HEK293 (cell line): ENCODE data around the gene SLC25A45.

Source experiments
- CTCF ChIA-PET: fragments of 350-600 bp; formaldehyde crosslinking; extraction: SDS; loops from one replicate; lab custom pipeline; 2021; ENCODE audit warnings: antibody characterized with exemption; lab: Yijun Ruan, JAX
- POLR2A ChIA-PET: fragments of 300-600 bp; formaldehyde crosslinking; extraction: SDS; loops from one replicate; lab custom pipeline; 2020; ENCODE audit warnings: antibody characterized with exemption, inconsistent platforms; lab: Yijun Ruan, JAX
- H3K27ac ChIP-seq: fragments of 200-500 bp; sonication (Bioruptor generic); 2 replicates; pipeline ENCODE4 v1.5.1; 2014; ENCODE audit warnings: low read depth, low read length, control low read depth, inconsistent platforms; ENCODE audit errors: extremely low read depth
- H3K36me3 ChIP-seq, 2 experiments: fragments of 200-500 bp in 1 of 2; sonication (Bioruptor generic) in 1 of 2; 1 replicate in 1 of 2; 2 replicates in 1 of 2; pipeline ENCODE4 v1.5.1; 2014 to 2017; ENCODE audit warnings: inconsistent platforms in 2 of 2, low read length in 2 of 2; ENCODE audit not compliant: control insufficient read depth in 2 of 2, insufficient read depth in 1 of 2
- H3K4me1 ChIP-seq: fragments of 200-500 bp; sonication (Bioruptor generic); 2 replicates; pipeline ENCODE4 v1.5.1; 2014; ENCODE audit warnings: mild to moderate bottlenecking, low read length, inconsistent platforms; ENCODE audit not compliant: control insufficient read depth, insufficient read depth
- H3K4me3 ChIP-seq: 2 replicates; pipeline ENCODE4 v1.5.1; 2011; ENCODE audit warnings: low read depth, mild to moderate bottlenecking, control low read depth, low read length, moderate library complexity
- H3K9me3 ChIP-seq: fragments of 200-500 bp; sonication (Bioruptor generic); 2 replicates; pipeline ENCODE4 v1.5.1; 2014; ENCODE audit warnings: low read depth, low read length, inconsistent platforms; ENCODE audit not compliant: control insufficient read depth, insufficient read depth
- BCL11B ChIP-seq: fragments of 450-650 bp; formaldehyde crosslinking; IDR thresholded peaks from 2 replicates; pipeline ENCODE4 v1.5.1; 2016; ENCODE audit warnings: low read depth, missing biosample characterization, missing genetic modification characterization
- GLIS2 ChIP-seq: fragments of 450-650 bp; formaldehyde crosslinking; IDR thresholded peaks from 2 replicates; pipeline ENCODE4 v1.5.1; 2016; ENCODE audit warnings: missing biosample characterization, missing genetic modification characterization
- KLF1 ChIP-seq: fragments of 450-650 bp; formaldehyde crosslinking; IDR thresholded peaks from 2 replicates; pipeline ENCODE4 v1.5.1; 2016; ENCODE audit warnings: missing biosample characterization, missing genetic modification characterization
- RBAK ChIP-seq: fragments of 450-650 bp; formaldehyde crosslinking; IDR thresholded peaks from 2 replicates; pipeline ENCODE4 v1.5.1; 2016; ENCODE audit warnings: missing biosample characterization, missing genetic modification characterization
- SCRT2 ChIP-seq: fragments of 450-650 bp; formaldehyde crosslinking; IDR thresholded peaks from 2 replicates; pipeline ENCODE4 v1.5.1; 2016; ENCODE audit warnings: missing biosample characterization, missing genetic modification characterization
- ZBTB8A ChIP-seq: fragments of 450-650 bp; formaldehyde crosslinking; IDR thresholded peaks from 2 replicates; pipeline ENCODE4 v1.5.1; 2016; ENCODE audit warnings: missing biosample characterization, missing genetic modification characterization
- ZNF10 ChIP-seq: fragments of 450-650 bp; formaldehyde crosslinking; IDR thresholded peaks from 2 replicates; pipeline ENCODE4 v1.5.1; 2017; ENCODE audit warnings: missing biosample characterization, missing genetic modification characterization
- ZNF138 ChIP-seq: fragments of 450-650 bp; formaldehyde crosslinking; IDR thresholded peaks from 2 replicates; pipeline ENCODE4 v1.5.1; 2016; ENCODE audit warnings: missing biosample characterization, missing genetic modification characterization, borderline replicate concordance
- ZNF169 ChIP-seq: fragments of 450-650 bp; formaldehyde crosslinking; IDR thresholded peaks from 2 replicates; pipeline ENCODE4 v1.5.1; 2016; ENCODE audit warnings: missing biosample characterization, missing genetic modification characterization
- ZNF202 ChIP-seq: fragments of 450-650 bp; formaldehyde crosslinking; IDR thresholded peaks from 2 replicates; pipeline ENCODE4 v1.5.1; 2016; ENCODE audit warnings: missing biosample characterization, missing genetic modification characterization, borderline replicate concordance
- ZNF266 ChIP-seq: fragments of 450-650 bp; formaldehyde crosslinking; IDR thresholded peaks from 2 replicates; pipeline ENCODE4 v1.5.1; 2016; ENCODE audit warnings: missing biosample characterization, missing genetic modification characterization, low read depth
- ZNF274 ChIP-seq, 2 experiments: fragments of 200-500 bp in 1 of 2; fragments of 450-650 bp in 1 of 2; sonication (Bioruptor generic) in 1 of 2; formaldehyde crosslinking in 1 of 2; IDR thresholded peaks; 2 replicates each; pipeline versions ENCODE4 v1.5.1 to v1.6.1; 2014 to 2016; ENCODE audit warnings: borderline replicate concordance in 1 of 2, inconsistent platforms in 1 of 2, low read length in 1 of 2, missing biosample characterization in 1 of 2, missing genetic modification characterization in 1 of 2
- ZNF341 ChIP-seq: fragments of 450-650 bp; formaldehyde crosslinking; IDR thresholded peaks from 2 replicates; pipeline ENCODE4; 2016; ENCODE audit warnings: low read depth, missing biosample characterization, missing genetic modification characterization
- ZNF514 ChIP-seq: fragments of 450-650 bp; formaldehyde crosslinking; IDR thresholded peaks from 2 replicates; pipeline ENCODE4 v1.5.1; 2016; ENCODE audit warnings: missing biosample characterization, missing genetic modification characterization
- ZNF561 ChIP-seq: fragments of 450-650 bp; IDR thresholded peaks from 2 replicates; pipeline ENCODE4 v1.5.1; 2018; ENCODE audit warnings: missing biosample characterization, missing genetic modification characterization, borderline replicate concordance
- ZNF585B ChIP-seq: fragments of 450-650 bp; formaldehyde crosslinking; IDR thresholded peaks from 2 replicates; pipeline ENCODE4 v1.5.1; 2016; ENCODE audit warnings: missing biosample characterization, missing genetic modification characterization
- ZNF600 ChIP-seq: fragments of 450-650 bp; formaldehyde crosslinking; IDR thresholded peaks from 2 replicates; pipeline ENCODE4 v1.5.1; 2016; ENCODE audit warnings: missing biosample characterization, missing genetic modification characterization
- TF ChIP-seq, protein P1 (sequence below): fragments of 450-650 bp; formaldehyde crosslinking; IDR thresholded peaks from 2 replicates; pipeline ENCODE4 v1.5.1; 2016; ENCODE audit warnings: missing biosample characterization, missing genetic modification characterization
- TF ChIP-seq, protein P2 (sequence below): fragments of 450-650 bp; formaldehyde crosslinking; IDR thresholded peaks from 2 replicates; pipeline ENCODE4 v1.5.1; 2016; ENCODE audit warnings: missing biosample characterization, missing genetic modification characterization
- TF ChIP-seq, protein P3 (sequence below): fragments of 450-650 bp; formaldehyde crosslinking; IDR thresholded peaks from 2 replicates; pipeline ENCODE4 v1.5.1; 2017; ENCODE audit warnings: missing biosample characterization, missing genetic modification characterization
- TF ChIP-seq, protein P4 (sequence below): fragments of 450-650 bp; formaldehyde crosslinking; IDR thresholded peaks from 2 replicates; pipeline ENCODE4 v1.5.1; 2016; ENCODE audit warnings: missing biosample characterization, missing genetic modification characterization, borderline replicate concordance

The SLC25A45 gene

DNA sequence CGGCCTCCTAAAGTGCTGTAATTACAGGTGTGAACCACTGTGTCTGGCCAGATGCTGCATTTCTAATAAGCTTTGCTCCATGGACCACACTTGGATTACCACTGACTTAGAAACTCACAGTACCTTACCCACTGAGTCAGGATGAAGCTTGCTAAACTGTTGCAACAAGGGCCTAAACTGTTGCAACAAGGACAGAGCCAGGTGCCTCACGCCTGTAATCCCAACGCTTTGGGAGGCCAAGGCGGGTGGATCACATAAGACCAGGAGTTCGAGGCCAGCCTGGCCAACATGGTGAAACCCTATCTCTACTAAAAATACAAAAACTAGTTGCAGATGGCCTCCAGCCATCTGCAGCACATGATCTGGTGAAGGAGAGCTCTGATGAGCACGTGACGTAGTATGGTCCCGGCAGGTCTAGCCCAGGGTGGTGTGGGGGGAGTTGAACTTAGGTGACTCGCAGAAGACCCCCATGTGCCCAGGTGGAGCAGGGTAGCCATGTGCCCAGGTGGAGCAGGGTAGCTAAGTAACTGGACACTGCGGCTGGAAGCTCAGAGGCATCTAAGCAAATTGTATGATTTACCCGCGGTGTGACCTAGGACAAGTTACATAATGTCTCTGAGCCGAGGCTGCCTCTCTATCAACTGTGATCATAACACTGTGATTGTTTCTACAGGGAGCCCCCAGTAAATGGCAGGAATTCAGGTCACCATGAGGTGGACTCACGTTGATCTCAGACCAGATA, 8.4 kb downstream of the SLC25A45 start:
- Histone ChIP-seq H3K4me3 (no peak overlapping the region), H3K9me3 (no peaks in the 10 kb centered on the region), H3K36me3 (no peaks in the 10 kb centered on the region), H3K27ac (no peak overlapping the region), H3K4me1 (no peaks in the 10 kb centered on the region)
- TF ChIP-seq, protein P1, sequence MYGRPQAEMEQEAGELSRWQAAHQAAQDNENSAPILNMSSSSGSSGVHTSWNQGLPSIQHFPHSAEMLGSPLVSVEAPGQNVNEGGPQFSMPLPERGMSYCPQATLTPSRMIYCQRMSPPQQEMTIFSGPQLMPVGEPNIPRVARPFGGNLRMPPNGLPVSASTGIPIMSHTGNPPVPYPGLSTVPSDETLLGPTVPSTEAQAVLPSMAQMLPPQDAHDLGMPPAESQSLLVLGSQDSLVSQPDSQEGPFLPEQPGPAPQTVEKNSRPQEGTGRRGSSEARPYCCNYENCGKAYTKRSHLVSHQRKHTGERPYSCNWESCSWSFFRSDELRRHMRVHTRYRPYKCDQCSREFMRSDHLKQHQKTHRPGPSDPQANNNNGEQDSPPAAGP (tag by site-specific recombination), result no peak
- no peak for TF ChIP-seq ZNF600 (tag by site-specific recombination)
- TF ChIP-seq, protein P2, sequence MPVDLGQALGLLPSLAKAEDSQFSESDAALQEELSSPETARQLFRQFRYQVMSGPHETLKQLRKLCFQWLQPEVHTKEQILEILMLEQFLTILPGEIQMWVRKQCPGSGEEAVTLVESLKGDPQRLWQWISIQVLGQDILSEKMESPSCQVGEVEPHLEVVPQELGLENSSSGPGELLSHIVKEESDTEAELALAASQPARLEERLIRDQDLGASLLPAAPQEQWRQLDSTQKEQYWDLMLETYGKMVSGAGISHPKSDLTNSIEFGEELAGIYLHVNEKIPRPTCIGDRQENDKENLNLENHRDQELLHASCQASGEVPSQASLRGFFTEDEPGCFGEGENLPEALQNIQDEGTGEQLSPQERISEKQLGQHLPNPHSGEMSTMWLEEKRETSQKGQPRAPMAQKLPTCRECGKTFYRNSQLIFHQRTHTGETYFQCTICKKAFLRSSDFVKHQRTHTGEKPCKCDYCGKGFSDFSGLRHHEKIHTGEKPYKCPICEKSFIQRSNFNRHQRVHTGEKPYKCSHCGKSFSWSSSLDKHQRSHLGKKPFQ (tag by site-specific recombination), result 0 out of 2 replicates have a peak, but pooled peaks have one; percentile 20
- TF ChIP-seq SCRT2, result peak; percentile 60
- no peak for TF ChIP-seq ZNF341 (tag by site-specific recombination)
- TF ChIP-seq ZNF169, result no peak
- TF ChIP-seq ZNF10 (tag by site-specific recombination), result peak; percentile 76
- TF ChIP-seq ZNF274 (IDR thresholded peaks at IDR 0.05; ENCODE audit: low read length), result no peak
- no peak for TF ChIP-seq ZNF274 (tag by site-specific recombination; IDR thresholded peaks at IDR 0.05; ENCODE audit: borderline replicate concordance)
- TF ChIP-seq, protein P3, sequence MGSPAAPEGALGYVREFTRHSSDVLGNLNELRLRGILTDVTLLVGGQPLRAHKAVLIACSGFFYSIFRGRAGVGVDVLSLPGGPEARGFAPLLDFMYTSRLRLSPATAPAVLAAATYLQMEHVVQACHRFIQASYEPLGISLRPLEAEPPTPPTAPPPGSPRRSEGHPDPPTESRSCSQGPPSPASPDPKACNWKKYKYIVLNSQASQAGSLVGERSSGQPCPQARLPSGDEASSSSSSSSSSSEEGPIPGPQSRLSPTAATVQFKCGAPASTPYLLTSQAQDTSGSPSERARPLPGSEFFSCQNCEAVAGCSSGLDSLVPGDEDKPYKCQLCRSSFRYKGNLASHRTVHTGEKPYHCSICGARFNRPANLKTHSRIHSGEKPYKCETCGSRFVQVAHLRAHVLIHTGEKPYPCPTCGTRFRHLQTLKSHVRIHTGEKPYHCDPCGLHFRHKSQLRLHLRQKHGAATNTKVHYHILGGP (tag by site-specific recombination), result no peak
- TF ChIP-seq ZNF266 (tag by site-specific recombination), result no peak
- no peak for TF ChIP-seq ZNF561
- TF ChIP-seq RBAK (tag by site-specific recombination), result no peak
- TF ChIP-seq, protein P4, sequence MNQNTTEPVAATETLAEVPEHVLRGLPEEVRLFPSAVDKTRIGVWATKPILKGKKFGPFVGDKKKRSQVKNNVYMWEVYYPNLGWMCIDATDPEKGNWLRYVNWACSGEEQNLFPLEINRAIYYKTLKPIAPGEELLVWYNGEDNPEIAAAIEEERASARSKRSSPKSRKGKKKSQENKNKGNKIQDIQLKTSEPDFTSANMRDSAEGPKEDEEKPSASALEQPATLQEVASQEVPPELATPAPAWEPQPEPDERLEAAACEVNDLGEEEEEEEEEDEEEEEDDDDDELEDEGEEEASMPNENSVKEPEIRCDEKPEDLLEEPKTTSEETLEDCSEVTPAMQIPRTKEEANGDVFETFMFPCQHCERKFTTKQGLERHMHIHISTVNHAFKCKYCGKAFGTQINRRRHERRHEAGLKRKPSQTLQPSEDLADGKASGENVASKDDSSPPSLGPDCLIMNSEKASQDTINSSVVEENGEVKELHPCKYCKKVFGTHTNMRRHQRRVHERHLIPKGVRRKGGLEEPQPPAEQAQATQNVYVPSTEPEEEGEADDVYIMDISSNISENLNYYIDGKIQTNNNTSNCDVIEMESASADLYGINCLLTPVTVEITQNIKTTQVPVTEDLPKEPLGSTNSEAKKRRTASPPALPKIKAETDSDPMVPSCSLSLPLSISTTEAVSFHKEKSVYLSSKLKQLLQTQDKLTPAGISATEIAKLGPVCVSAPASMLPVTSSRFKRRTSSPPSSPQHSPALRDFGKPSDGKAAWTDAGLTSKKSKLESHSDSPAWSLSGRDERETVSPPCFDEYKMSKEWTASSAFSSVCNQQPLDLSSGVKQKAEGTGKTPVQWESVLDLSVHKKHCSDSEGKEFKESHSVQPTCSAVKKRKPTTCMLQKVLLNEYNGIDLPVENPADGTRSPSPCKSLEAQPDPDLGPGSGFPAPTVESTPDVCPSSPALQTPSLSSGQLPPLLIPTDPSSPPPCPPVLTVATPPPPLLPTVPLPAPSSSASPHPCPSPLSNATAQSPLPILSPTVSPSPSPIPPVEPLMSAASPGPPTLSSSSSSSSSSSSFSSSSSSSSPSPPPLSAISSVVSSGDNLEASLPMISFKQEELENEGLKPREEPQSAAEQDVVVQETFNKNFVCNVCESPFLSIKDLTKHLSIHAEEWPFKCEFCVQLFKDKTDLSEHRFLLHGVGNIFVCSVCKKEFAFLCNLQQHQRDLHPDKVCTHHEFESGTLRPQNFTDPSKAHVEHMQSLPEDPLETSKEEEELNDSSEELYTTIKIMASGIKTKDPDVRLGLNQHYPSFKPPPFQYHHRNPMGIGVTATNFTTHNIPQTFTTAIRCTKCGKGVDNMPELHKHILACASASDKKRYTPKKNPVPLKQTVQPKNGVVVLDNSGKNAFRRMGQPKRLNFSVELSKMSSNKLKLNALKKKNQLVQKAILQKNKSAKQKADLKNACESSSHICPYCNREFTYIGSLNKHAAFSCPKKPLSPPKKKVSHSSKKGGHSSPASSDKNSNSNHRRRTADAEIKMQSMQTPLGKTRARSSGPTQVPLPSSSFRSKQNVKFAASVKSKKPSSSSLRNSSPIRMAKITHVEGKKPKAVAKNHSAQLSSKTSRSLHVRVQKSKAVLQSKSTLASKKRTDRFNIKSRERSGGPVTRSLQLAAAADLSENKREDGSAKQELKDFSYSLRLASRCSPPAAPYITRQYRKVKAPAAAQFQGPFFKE (tag by site-specific recombination), result no peak
- TF ChIP-seq ZNF514 (tag by site-specific recombination), result no peak
- TF ChIP-seq ZNF585B, result no peak
- no peak for TF ChIP-seq BCL11B
- no peak for TF ChIP-seq ZNF138 (tag by site-specific recombination)
- TF ChIP-seq GLIS2, result no peak
- TF ChIP-seq ZNF202 (tag by site-specific recombination), result no peak
- TF ChIP-seq KLF1 (tag by site-specific recombination), result no peak
- TF ChIP-seq ZBTB8A (tag by site-specific recombination), result no peak
- CTCF ChIA-PET, result interaction anchor here (0.6 to 1.5 kb wide), 6 partner anchors 38 to 278 kb away, joined by 3 to 6 read pairs (median 3); no protein-coding TSS in a partner anchor
- POLR2A ChIA-PET, result interaction anchor here (1.0 to 2.4 kb wide), 4 partner anchors 15 to 98 kb away, joined by 3 to 12 read pairs (median 4); partner anchors contain the start of gene NEAT1
